Gastrocnemius medialis (tissue), 4 donors: Measurements from ENCODE around the gene NEXMIF.

ENCODE experiments used
- POLR2A ChIP-seq, 2 donors: fragments of 450-650 bp; IDR thresholded peaks; one replicate each; pipeline ENCODE4 v1.6.1; 2017; ENCODE audit warnings: antibody characterized with exemption in 2 of 2, mild to moderate bottlenecking in 2 of 2, moderate library complexity in 2 of 2
- TF ChIP-seq, protein P1 (sequence below), 5 experiments: fragments of 450-650 bp in 3 of 5; fragments of 200-600 bp in 2 of 5; sonication (generic) in 2 of 5; IDR thresholded peaks in 4 of 5; conservative IDR thresholded peaks in 1 of 5; 1 replicate in 4 of 5; 2 replicates in 1 of 5; pipeline ENCODE4 v1.5.1; 2016 to 2019; ENCODE audit warnings: antibody characterized with exemption in 5 of 5, mild to moderate bottlenecking in 3 of 5, moderate library complexity in 3 of 5

DNA sequence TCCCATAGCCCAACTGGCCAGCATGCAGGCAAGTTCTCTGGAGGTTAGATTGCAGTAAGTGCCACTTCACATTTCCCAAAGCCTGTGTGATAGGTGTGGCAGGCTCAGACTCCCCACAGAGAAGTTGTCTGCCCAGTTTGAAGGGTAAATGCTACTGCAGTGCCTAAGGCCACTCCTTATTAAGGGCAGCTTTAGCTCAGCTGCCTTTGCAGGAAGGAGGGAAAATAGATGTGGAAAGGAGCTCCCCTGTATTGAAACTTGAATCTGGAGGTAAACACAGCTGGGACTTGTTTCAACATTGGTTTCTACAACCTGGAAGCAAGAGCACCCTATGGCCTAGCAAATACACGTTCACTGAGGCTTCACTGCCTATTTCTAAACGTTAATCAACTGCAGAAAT lies 22.4 kb downstream of the NEXMIF start:
- TF ChIP-seq, protein P1, sequence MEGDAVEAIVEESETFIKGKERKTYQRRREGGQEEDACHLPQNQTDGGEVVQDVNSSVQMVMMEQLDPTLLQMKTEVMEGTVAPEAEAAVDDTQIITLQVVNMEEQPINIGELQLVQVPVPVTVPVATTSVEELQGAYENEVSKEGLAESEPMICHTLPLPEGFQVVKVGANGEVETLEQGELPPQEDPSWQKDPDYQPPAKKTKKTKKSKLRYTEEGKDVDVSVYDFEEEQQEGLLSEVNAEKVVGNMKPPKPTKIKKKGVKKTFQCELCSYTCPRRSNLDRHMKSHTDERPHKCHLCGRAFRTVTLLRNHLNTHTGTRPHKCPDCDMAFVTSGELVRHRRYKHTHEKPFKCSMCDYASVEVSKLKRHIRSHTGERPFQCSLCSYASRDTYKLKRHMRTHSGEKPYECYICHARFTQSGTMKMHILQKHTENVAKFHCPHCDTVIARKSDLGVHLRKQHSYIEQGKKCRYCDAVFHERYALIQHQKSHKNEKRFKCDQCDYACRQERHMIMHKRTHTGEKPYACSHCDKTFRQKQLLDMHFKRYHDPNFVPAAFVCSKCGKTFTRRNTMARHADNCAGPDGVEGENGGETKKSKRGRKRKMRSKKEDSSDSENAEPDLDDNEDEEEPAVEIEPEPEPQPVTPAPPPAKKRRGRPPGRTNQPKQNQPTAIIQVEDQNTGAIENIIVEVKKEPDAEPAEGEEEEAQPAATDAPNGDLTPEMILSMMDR (IDR thresholded peaks at IDR 0.05 in 4 of 5, conservative IDR thresholded peaks at IDR 0.05 in 1 of 5): no peak
- no peak for TF ChIP-seq POLR2A (IDR thresholded peaks at IDR 0.05)
